Osteocyte (in vitro differentiated cells): ENCODE measurements around the gene ANKRD50. TPM values are rescaled to one million over a fixed set of nuclear protein-coding genes. Genes with fewer than 3 reads are reported as not detected.
A peak's percentile ranks its signal among the peaks of the same experiment; 100 is the strongest.

ENCODE experiments used
- DNase-seq: peaks from one replicate; pipeline ENCODE4 v3.0.0; 2021; ENCODE audit warnings: mixed read lengths; ENCODE audit not compliant: unreplicated experiment; ENCODE audit errors: extremely low spot score
- H3K27ac Mint-ChIP-seq: one replicate; pipeline ENCODE4 v1.8.0; 2021; ENCODE audit warnings: mild to moderate bottlenecking, mixed read lengths; ENCODE audit not compliant: unreplicated experiment
- H3K27me3 Mint-ChIP-seq: one replicate; pipeline ENCODE4 v1.8.0; 2021; ENCODE audit warnings: mixed read lengths; ENCODE audit not compliant: unreplicated experiment
- H3K36me3 Mint-ChIP-seq: one replicate; pipeline ENCODE4 v1.8.0; 2021; ENCODE audit warnings: mixed read lengths; ENCODE audit not compliant: unreplicated experiment
- H3K4me1 Mint-ChIP-seq: one replicate; pipeline ENCODE4 v1.8.0; 2021; ENCODE audit warnings: mixed read lengths; ENCODE audit not compliant: unreplicated experiment
- H3K4me3 Mint-ChIP-seq: one replicate; pipeline ENCODE4 v1.8.0; 2021; ENCODE audit warnings: mild to moderate bottlenecking, moderate library complexity, mixed read lengths; ENCODE audit not compliant: unreplicated experiment
- H3K9me3 Mint-ChIP-seq: one replicate; pipeline ENCODE4 v1.8.0; 2021; ENCODE audit warnings: mixed read lengths; ENCODE audit not compliant: unreplicated experiment
- total RNA-seq: library from RNA; stranded (reverse); gene quantifications from 2 replicates; pipeline ENCODE4 v1.2.1, GENCODE V29; 2021
- TF ChIP-seq, protein P1 (sequence below): fragments of 200-600 bp; sonication (generic); IDR thresholded peaks from 2 replicates; pipeline ENCODE4 v1.5.0; 2021; ENCODE audit warnings: antibody characterized with exemption, mild to moderate bottlenecking, moderate library complexity

ANKRD50 gene
- total RNA-seq, 1 donor from 2014 or later: 45.3 TPM

DNA sequence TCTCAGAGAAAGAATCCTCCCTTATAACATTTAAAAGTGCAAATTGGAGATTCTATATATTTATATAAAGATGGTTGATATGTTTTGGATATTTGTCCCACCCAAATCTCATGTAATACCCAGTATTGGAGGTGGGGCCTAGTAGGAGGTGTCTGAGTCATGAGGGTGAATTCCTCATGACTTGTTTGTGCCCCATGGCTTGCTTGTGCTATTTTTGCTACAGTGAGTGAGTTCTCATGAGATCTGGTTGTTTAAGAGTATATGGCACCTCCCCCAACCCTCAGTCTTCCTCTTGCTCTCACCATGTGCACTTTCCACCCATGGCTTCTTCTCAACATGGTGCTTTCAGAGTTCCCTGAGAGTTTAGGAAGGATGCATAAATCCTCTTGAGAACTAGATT lies 9.5 kb upstream of the ANKRD50 start:
- H3K27ac Mint-ChIP-seq: no peak overlapping the region
- H3K36me3 Mint-ChIP-seq: no peaks in the 10 kb centered on the region
- no peaks in the 10 kb centered on the region for H3K4me1 Mint-ChIP-seq
- DNase-seq: no peak
- H3K4me3 Mint-ChIP-seq: no peak overlapping the region
- H3K9me3 Mint-ChIP-seq: no peaks in the 10 kb centered on the region
- no peaks in the 10 kb centered on the region for H3K27me3 Mint-ChIP-seq
- TF ChIP-seq, protein P1, sequence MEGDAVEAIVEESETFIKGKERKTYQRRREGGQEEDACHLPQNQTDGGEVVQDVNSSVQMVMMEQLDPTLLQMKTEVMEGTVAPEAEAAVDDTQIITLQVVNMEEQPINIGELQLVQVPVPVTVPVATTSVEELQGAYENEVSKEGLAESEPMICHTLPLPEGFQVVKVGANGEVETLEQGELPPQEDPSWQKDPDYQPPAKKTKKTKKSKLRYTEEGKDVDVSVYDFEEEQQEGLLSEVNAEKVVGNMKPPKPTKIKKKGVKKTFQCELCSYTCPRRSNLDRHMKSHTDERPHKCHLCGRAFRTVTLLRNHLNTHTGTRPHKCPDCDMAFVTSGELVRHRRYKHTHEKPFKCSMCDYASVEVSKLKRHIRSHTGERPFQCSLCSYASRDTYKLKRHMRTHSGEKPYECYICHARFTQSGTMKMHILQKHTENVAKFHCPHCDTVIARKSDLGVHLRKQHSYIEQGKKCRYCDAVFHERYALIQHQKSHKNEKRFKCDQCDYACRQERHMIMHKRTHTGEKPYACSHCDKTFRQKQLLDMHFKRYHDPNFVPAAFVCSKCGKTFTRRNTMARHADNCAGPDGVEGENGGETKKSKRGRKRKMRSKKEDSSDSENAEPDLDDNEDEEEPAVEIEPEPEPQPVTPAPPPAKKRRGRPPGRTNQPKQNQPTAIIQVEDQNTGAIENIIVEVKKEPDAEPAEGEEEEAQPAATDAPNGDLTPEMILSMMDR: no peak

GRCh38 chr4:124717101-124717500 lies 4.6 kb upstream of the ANKRD50 start:
- no peak overlapping the region for H3K27ac Mint-ChIP-seq
- H3K4me3 Mint-ChIP-seq: no peak overlapping the region
- H3K27me3 Mint-ChIP-seq: no peaks in the 10 kb centered on the region
- no peaks in the 10 kb centered on the region for H3K36me3 Mint-ChIP-seq
- peaks cover 27% of the 10 kb centered on the region for H3K4me1 Mint-ChIP-seq
- DNase-seq: no peak
- TF ChIP-seq, protein P1: no peak
- no peaks in the 10 kb centered on the region for H3K9me3 Mint-ChIP-seq

- DNase-seq: peak; percentile 88
- Mint-ChIP-seq H3K4me1 (peaks cover 40% of the 10 kb centered on the region), H3K4me3 (peak overlapping the region; percentile 85), H3K27me3 (no peaks in the 10 kb centered on the region), H3K9me3 (no peaks in the 10 kb centered on the region), H3K27ac (peak overlapping the region; percentile 100), H3K36me3 (peaks cover 10% of the 10 kb centered on the region)
- TF ChIP-seq, protein P1: peak; percentile 49
These were observed 657 bp upstream of the ANKRD50 start for GRCh38 chr4:124713185-124713592.

DNA sequence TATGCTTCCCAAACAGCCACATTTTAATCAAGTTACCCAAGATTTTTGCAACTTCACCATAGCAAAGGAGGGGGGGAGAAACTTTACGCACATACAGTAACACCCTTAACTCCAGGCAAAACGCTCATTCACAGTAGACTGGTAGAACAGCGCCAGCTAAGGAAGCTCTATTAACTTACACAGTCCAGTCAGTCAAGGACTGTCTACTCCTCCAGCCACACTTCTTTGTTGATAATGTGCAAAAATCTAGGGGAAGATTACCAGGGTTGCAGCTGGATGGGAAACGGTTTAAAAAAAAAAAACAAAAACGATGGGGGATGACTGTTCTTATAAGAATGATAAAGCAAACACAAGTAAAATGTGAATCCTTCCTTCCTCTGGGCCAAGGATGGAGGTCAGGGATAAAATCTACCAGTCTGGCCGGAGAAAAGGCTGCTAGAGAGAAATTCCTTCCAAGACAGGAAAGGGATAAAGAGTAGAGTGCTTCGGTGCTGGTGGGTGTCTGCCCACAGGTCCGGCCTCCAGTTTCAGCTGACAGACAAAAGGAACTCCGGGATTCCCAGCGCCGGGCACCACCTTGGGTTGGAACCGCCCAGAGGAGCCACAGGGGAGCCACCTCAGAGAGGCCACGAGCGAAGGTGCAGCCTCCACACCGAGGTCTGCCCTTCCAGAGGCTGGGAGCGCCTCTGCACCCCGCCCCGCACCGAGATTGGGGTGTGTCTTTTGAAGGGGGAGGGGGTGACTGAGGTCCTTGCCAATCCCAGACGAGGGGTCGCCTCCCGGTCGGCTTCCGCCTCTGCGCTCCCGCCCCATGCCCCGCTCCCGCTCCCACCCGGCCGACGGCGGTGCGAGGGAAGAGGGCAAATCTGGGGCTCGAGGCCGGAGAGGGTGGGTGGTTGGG lies 811 bp downstream of the ANKRD50 start:
- H3K9me3 Mint-ChIP-seq: no peaks in the 10 kb centered on the region
- H3K4me3 Mint-ChIP-seq: no peak overlapping the region
- no peak overlapping the region for H3K27ac Mint-ChIP-seq
- H3K27me3 Mint-ChIP-seq: no peaks in the 10 kb centered on the region
- H3K4me1 Mint-ChIP-seq: peaks cover 47% of the 10 kb centered on the region
- H3K36me3 Mint-ChIP-seq: peaks cover 16% of the 10 kb centered on the region
- no peak for DNase-seq
- TF ChIP-seq, protein P1: peak; percentile 49

GRCh38 chr4:124710911-124711310 lies 1.6 kb downstream of the ANKRD50 start:
- Mint-ChIP-seq H3K4me1 (peaks cover 48% of the 10 kb centered on the region), H3K4me3 (no peak overlapping the region), H3K9me3 (no peaks in the 10 kb centered on the region), H3K36me3 (peaks cover 20% of the 10 kb centered on the region), H3K27me3 (no peaks in the 10 kb centered on the region), H3K27ac (no peak overlapping the region)
- no peak for DNase-seq
- TF ChIP-seq, protein P1: no peak
